HL-60 (cell line): ENCODE data around the gene NR1D2.
"Not testable (repeated sequence)": the region's sequence is repeated elsewhere in the genome, so short reads cannot be mapped to it uniquely, and the experiment has no call there.

Experiments
- DNase-seq, 2 experiments: peaks; one replicate each; pipeline ENCODE4 v3.0.0-alpha.2; 2010 to 2020; ENCODE audit warnings: low read depth in 1 of 2, low spot score in 1 of 2
- H3K27ac ChIP-seq: fragments of 250-450 bp; sonication (Bioruptor Pico); replicated peaks from 2 replicates; pipeline ENCODE4 v1.5.1; 2020; ENCODE audit warnings: mild to moderate bottlenecking, moderate library complexity
- H3K27me3 ChIP-seq: fragments of 250-450 bp; sonication (Bioruptor Pico); 2 replicates; pipeline ENCODE4 v1.5.1; 2021; ENCODE audit warnings: mild to moderate bottlenecking, moderate library complexity; ENCODE audit not compliant: insufficient read depth, poor library complexity, severe bottlenecking
- H3K4me3 ChIP-seq: replicated peaks from 2 replicates; pipeline ENCODE4 v1.5.1; 2011; ENCODE audit warnings: mild to moderate bottlenecking, control low read depth, low read length; ENCODE audit not compliant: insufficient read depth
- GABPA ChIP-seq: IDR thresholded peaks from 2 replicates; pipeline ENCODE4 v1.6.1; 2012; ENCODE audit warnings: low read depth
- POLR2AphosphoS5 ChIP-seq: IDR thresholded peaks from 2 replicates; pipeline ENCODE4 v1.6.1; 2012; ENCODE audit warnings: low read depth
- SPI1 ChIP-seq: IDR thresholded peaks from 2 replicates; pipeline ENCODE4 v1.6.1; 2012; ENCODE audit warnings: low read depth, mild to moderate bottlenecking, borderline replicate concordance
- TF ChIP-seq, protein P1 (sequence below): IDR thresholded peaks from 2 replicates; pipeline ENCODE4 v1.6.1; 2012; ENCODE audit warnings: low read depth; ENCODE audit not compliant: insufficient replicate concordance
- TF ChIP-seq, protein P2 (sequence below): IDR thresholded peaks from one replicate; pipeline ENCODE4 v1.5.1; 2011; ENCODE audit warnings: low read length, control low read depth, inconsistent platforms; ENCODE audit not compliant: insufficient read depth

Gene NR1D2

DNA sequence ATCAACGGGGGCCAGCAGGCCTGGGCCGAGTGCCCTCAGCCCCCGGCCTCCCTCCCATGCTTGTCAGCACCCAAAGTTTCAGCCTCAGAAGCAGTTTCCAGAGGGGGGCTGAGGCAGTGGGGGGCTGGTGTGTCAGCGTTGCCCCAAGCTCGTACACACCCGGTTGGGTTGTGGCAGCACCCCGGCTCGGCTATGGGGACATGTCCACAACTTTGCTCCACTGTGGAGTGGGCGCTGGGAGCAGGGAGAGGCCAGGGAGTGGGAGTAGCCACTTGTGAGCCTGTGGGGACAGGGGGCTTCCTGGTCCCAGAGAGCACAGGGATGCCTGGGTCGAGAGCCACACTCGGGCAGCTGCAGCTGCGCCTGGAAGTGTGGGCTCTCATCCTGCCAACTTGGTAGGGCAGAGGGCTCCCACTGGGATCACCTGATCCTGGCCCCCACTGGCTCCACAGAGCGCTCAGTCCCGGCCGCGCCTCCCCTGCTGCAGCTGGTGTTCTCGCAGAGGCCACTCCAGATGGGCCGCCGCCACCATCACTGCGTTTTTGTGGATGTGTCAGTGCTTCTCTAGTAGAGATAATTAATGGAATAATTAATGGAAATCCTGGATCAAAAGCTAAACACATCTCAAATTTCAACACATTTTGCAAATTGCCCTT lies 75.1 kb downstream of the NR1D2 start:
- H3K27ac ChIP-seq: no peak overlapping the region
- no peak for DNase-seq
- H3K27me3 ChIP-seq: no peaks in the 10 kb centered on the region
- TF ChIP-seq, protein P1, sequence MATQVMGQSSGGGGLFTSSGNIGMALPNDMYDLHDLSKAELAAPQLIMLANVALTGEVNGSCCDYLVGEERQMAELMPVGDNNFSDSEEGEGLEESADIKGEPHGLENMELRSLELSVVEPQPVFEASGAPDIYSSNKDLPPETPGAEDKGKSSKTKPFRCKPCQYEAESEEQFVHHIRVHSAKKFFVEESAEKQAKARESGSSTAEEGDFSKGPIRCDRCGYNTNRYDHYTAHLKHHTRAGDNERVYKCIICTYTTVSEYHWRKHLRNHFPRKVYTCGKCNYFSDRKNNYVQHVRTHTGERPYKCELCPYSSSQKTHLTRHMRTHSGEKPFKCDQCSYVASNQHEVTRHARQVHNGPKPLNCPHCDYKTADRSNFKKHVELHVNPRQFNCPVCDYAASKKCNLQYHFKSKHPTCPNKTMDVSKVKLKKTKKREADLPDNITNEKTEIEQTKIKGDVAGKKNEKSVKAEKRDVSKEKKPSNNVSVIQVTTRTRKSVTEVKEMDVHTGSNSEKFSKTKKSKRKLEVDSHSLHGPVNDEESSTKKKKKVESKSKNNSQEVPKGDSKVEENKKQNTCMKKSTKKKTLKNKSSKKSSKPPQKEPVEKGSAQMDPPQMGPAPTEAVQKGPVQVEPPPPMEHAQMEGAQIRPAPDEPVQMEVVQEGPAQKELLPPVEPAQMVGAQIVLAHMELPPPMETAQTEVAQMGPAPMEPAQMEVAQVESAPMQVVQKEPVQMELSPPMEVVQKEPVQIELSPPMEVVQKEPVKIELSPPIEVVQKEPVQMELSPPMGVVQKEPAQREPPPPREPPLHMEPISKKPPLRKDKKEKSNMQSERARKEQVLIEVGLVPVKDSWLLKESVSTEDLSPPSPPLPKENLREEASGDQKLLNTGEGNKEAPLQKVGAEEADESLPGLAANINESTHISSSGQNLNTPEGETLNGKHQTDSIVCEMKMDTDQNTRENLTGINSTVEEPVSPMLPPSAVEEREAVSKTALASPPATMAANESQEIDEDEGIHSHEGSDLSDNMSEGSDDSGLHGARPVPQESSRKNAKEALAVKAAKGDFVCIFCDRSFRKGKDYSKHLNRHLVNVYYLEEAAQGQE: no peak
- no peak for TF ChIP-seq SPI1
- TF ChIP-seq GABPA: no peak
- no peak for TF ChIP-seq POLR2AphosphoS5
- TF ChIP-seq, protein P2, sequence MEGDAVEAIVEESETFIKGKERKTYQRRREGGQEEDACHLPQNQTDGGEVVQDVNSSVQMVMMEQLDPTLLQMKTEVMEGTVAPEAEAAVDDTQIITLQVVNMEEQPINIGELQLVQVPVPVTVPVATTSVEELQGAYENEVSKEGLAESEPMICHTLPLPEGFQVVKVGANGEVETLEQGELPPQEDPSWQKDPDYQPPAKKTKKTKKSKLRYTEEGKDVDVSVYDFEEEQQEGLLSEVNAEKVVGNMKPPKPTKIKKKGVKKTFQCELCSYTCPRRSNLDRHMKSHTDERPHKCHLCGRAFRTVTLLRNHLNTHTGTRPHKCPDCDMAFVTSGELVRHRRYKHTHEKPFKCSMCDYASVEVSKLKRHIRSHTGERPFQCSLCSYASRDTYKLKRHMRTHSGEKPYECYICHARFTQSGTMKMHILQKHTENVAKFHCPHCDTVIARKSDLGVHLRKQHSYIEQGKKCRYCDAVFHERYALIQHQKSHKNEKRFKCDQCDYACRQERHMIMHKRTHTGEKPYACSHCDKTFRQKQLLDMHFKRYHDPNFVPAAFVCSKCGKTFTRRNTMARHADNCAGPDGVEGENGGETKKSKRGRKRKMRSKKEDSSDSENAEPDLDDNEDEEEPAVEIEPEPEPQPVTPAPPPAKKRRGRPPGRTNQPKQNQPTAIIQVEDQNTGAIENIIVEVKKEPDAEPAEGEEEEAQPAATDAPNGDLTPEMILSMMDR: no peak
- H3K4me3 ChIP-seq: no peak overlapping the region

DNA sequence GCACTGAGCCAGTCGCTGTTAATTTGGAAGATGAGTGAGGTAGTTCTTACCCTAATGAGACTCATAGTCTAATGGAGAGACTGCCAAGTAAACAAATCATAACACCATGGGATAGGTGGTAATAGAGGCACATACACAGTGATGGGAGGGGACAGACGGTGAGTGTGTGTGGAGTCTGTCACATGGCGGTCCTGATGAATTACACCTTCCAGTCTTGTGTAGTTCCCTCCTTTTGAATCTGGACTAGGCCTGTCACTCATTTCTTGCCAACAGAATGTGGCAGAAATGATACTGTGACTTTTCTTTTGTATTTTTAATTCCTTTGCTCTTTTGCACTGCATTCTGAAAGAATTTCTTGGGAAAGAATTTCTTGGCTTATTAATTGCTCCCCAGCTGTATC lies 78.1 kb downstream of the NR1D2 start:
- no peak overlapping the region for H3K27ac ChIP-seq
- H3K4me3 ChIP-seq: no peak overlapping the region
- DNase-seq: no peak
- TF ChIP-seq GABPA (no peak), SPI1 (no peak), POLR2AphosphoS5 (no peak)
- TF ChIP-seq, protein P2: no peak
- TF ChIP-seq, protein P1: no peak
- H3K27me3 ChIP-seq: no peaks in the 10 kb centered on the region

DNA sequence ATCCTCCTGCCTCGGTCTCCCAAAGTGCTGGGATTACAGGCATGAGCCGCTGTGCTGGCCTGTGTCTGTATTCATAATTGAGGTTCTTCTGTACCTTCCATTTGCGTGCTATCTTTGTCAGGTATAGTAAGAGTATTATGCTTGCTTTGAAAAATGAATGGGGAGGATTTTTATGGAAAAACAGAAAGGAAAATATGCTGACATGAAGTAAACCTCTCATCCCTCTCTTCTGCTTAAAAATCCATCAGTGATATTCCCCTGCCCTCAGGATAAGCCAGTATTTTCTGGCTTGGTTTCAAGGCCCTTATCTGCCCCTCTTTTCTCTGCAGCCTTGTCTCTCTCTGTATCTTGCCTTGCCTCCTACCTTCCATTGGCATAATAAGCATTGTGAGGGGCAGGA lies 80.7 kb downstream of the NR1D2 start:
- no peak for DNase-seq
- TF ChIP-seq, protein P1: no peak
- TF ChIP-seq POLR2AphosphoS5 (no peak), SPI1 (no peak), GABPA (no peak)
- TF ChIP-seq, protein P2: no peak
- Histone ChIP-seq H3K27me3 (peaks cover 6% of the 10 kb centered on the region), H3K4me3 (no peak overlapping the region), H3K27ac (no peak overlapping the region)

DNA sequence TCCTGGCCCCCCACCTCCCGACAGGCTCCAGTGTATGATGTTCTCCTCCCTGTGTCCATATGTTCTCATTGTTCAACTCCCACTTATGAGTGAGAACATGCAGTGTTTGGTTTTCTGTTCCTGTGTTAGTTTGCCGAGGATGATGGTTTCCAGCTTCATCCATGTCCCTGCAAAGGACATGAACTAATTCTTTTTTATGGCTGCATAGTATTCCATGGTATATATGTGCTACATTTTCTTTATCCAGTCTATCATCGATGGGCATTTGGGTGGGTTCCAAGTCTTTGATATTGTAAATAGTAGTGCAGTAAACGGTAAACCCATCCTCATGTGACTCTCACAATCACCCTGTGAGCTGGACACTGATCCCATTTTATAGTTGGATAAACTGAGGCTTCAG lies 81.6 kb downstream of the NR1D2 start:
- not testable (repeated sequence) for DNase-seq, H3K4me3 ChIP-seq, H3K27me3 ChIP-seq, H3K27ac ChIP-seq
